Upper lobe of left lung (tissue), 4 donors: ENCODE results near the gene PSMA8.

Experiments used
- EP300 ChIP-seq, 4 donors: sonication (generic); formaldehyde crosslinking; IDR thresholded peaks; one replicate each; pipeline ENCODE4 v1.5.1; 2017; ENCODE audit warnings: antibody characterized with exemption in 4 of 4, control low read depth in 2 of 4
- POLR2A ChIP-seq, 4 donors: fragments of 450-650 bp; IDR thresholded peaks; one replicate each; pipeline ENCODE4 v1.5.1; 2016 to 2017; ENCODE audit warnings: antibody characterized with exemption in 4 of 4, mild to moderate bottlenecking in 2 of 4
- POLR2AphosphoS5 ChIP-seq, 2 donors: sonication (generic); formaldehyde crosslinking; IDR thresholded peaks; one replicate each; pipeline ENCODE4 v1.5.1; 2017; ENCODE audit warnings: antibody characterized with exemption in 2 of 2
- TF ChIP-seq, protein P1 (sequence below), 6 experiments: fragments of 450-650 bp in 4 of 6; fragments of 200-600 bp in 2 of 6; sonication (generic) in 2 of 6; IDR thresholded peaks; one replicate each; pipeline ENCODE4 v1.5.1; 2016 to 2019; ENCODE audit warnings: antibody characterized with exemption in 6 of 6

DNA sequence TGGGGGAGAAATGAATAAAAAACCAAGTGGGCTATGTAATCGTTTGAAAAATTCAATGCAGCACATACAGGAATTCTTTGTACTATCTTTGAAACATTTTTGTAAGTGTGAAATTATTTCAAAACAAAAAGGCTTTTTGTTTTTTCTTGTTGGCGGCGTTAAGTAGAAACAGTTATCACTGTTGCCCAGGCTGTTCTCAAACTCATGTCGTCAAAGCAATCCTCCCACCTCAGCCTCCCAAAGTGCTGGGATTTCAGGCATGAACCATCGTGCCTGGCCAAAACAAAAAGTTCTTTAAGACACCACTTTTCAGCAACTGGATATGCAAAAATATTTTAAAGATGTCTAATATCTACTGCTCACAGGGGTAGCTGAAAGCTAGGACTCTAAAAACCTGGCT is 48.6 kb upstream of the PSMA8 start:
- TF ChIP-seq, protein P1, sequence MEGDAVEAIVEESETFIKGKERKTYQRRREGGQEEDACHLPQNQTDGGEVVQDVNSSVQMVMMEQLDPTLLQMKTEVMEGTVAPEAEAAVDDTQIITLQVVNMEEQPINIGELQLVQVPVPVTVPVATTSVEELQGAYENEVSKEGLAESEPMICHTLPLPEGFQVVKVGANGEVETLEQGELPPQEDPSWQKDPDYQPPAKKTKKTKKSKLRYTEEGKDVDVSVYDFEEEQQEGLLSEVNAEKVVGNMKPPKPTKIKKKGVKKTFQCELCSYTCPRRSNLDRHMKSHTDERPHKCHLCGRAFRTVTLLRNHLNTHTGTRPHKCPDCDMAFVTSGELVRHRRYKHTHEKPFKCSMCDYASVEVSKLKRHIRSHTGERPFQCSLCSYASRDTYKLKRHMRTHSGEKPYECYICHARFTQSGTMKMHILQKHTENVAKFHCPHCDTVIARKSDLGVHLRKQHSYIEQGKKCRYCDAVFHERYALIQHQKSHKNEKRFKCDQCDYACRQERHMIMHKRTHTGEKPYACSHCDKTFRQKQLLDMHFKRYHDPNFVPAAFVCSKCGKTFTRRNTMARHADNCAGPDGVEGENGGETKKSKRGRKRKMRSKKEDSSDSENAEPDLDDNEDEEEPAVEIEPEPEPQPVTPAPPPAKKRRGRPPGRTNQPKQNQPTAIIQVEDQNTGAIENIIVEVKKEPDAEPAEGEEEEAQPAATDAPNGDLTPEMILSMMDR (IDR thresholded peaks at IDR 0.05), result no peak
- no peak for TF ChIP-seq EP300 (IDR thresholded peaks at IDR 0.05)
- no peak for TF ChIP-seq POLR2A (IDR thresholded peaks at IDR 0.05)
- no peak for TF ChIP-seq POLR2AphosphoS5 (IDR thresholded peaks at IDR 0.05)
